Mesenchymal stem cell (in vitro differentiated cells and primary cell): ENCODE results near the gene ARMH2.

Source experiments
- DNase-seq: peaks from one replicate; pipeline ENCODE4 v3.0.0-alpha.2; 2013
- H2AFZ ChIP-seq: one replicate; pipeline ENCODE4 v1.6.1; 2013; ENCODE audit warnings: low read depth, mild to moderate bottlenecking, control low read depth, inconsistent platforms, low read length, moderate library complexity
- H2AK5ac ChIP-seq: 2 replicates; pipeline ENCODE4 v1.6.1; 2013; ENCODE audit warnings: low read length, moderate library complexity, mild to moderate bottlenecking, inconsistent platforms; ENCODE audit not compliant: severe bottlenecking
- H2BK120ac ChIP-seq: one replicate; pipeline ENCODE4 v1.6.1; 2013; ENCODE audit warnings: low read depth, mild to moderate bottlenecking, inconsistent platforms, low read length, moderate library complexity
- H2BK12ac ChIP-seq, 2 experiments: one replicate each; pipeline ENCODE4 v1.6.1; 2013; ENCODE audit warnings: inconsistent platforms in 2 of 2, low read length in 2 of 2, mild to moderate bottlenecking in 2 of 2, moderate library complexity in 2 of 2, control low read depth in 1 of 2
- H2BK15ac ChIP-seq: one replicate; pipeline ENCODE4 v1.6.1; 2013; ENCODE audit warnings: mild to moderate bottlenecking, low read depth, inconsistent platforms; ENCODE audit not compliant: poor library complexity, severe bottlenecking
- H2BK5ac ChIP-seq: 2 replicates; pipeline ENCODE4 v1.6.1; 2013; ENCODE audit warnings: low read depth, mild to moderate bottlenecking, low read length, control low read depth, inconsistent platforms; ENCODE audit not compliant: poor library complexity, severe bottlenecking
- H3K14ac ChIP-seq, 2 experiments: one replicate each; pipeline ENCODE4 v1.6.1; 2013; ENCODE audit warnings: inconsistent platforms in 2 of 2, low read length in 2 of 2, control low read depth in 1 of 2, mild to moderate bottlenecking in 1 of 2, moderate library complexity in 1 of 2
- H3K18ac ChIP-seq, 2 experiments: one replicate each; pipeline ENCODE4 v1.6.1; 2013; ENCODE audit warnings: inconsistent platforms in 2 of 2, low read length in 2 of 2, control low read depth in 1 of 2, low read depth in 1 of 2, mild to moderate bottlenecking in 1 of 2
- H3K23ac ChIP-seq, 2 experiments: one replicate each; pipeline ENCODE4 v1.6.1; 2013; ENCODE audit warnings: inconsistent platforms in 2 of 2, low read length in 2 of 2, mild to moderate bottlenecking in 2 of 2, moderate library complexity in 2 of 2, control low read depth in 1 of 2
- H3K27ac ChIP-seq: 2 replicates; pipeline ENCODE4 v1.5.1; 2013; ENCODE audit warnings: mild to moderate bottlenecking, moderate library complexity, low read length, control low read depth, inconsistent platforms; ENCODE audit not compliant: poor library complexity, severe bottlenecking
- H3K27me3 ChIP-seq, 2 experiments: 2 replicates each; pipeline versions ENCODE4 v1.6.1 to v1.7.0; 2013; ENCODE audit warnings: low read length in 2 of 2, mild to moderate bottlenecking in 2 of 2, moderate library complexity in 2 of 2, control low read depth in 1 of 2, inconsistent platforms in 1 of 2; ENCODE audit not compliant: control insufficient read depth in 1 of 2, insufficient read depth in 1 of 2
- H3K36me3 ChIP-seq, 2 experiments: 2 replicates each; pipeline versions ENCODE4 v1.6.1 to v1.7.0; 2013; ENCODE audit warnings: low read length in 2 of 2, control low read depth in 1 of 2, inconsistent platforms in 1 of 2, low read depth in 1 of 2, mild to moderate bottlenecking in 1 of 2; ENCODE audit not compliant: insufficient read depth in 2 of 2, control insufficient read depth in 1 of 2
- H3K4ac ChIP-seq, 2 experiments: one replicate each; pipeline ENCODE4 v1.6.1; 2013; ENCODE audit warnings: inconsistent platforms in 2 of 2, low read length in 2 of 2, mild to moderate bottlenecking in 2 of 2, moderate library complexity in 2 of 2, control low read depth in 1 of 2, low read depth in 1 of 2
- H3K4me1 ChIP-seq: 2 replicates; pipeline ENCODE4 v1.6.1; 2013; ENCODE audit warnings: low read depth, low read length, control low read depth; ENCODE audit not compliant: control insufficient read depth, insufficient read depth
- H3K4me2 ChIP-seq: 2 replicates; pipeline ENCODE4 v1.6.1; 2013; ENCODE audit warnings: low read length, mild to moderate bottlenecking, inconsistent platforms; ENCODE audit not compliant: poor library complexity, severe bottlenecking
- H3K4me3 ChIP-seq, 2 experiments: 2 replicates each; pipeline versions ENCODE4 v1.5.1 to v1.7.0; 2013; ENCODE audit warnings: low read length in 2 of 2, mild to moderate bottlenecking in 2 of 2, control low read depth in 1 of 2, low read depth in 1 of 2; ENCODE audit not compliant: insufficient read depth in 1 of 2
- H3K79me1 ChIP-seq: replicated peaks from 2 replicates; pipeline ENCODE4 v1.6.1; 2013; ENCODE audit warnings: mild to moderate bottlenecking, control low read depth, low read length, inconsistent platforms; ENCODE audit not compliant: poor library complexity, severe bottlenecking
- H3K9ac ChIP-seq: 2 replicates; pipeline ENCODE4 v1.7.0; 2013; ENCODE audit warnings: mild to moderate bottlenecking, low read length, moderate library complexity
- H3K9me3 ChIP-seq: 2 replicates; pipeline ENCODE4 v1.7.0; 2013; ENCODE audit warnings: mild to moderate bottlenecking, low read length; ENCODE audit not compliant: control insufficient read depth
- H4K8ac ChIP-seq: one replicate; pipeline ENCODE4 v1.6.1; 2013; ENCODE audit warnings: inconsistent platforms, mild to moderate bottlenecking, low read length, moderate library complexity
- H4K91ac ChIP-seq: one replicate; pipeline ENCODE4 v1.6.1; 2013; ENCODE audit warnings: mild to moderate bottlenecking, low read length, inconsistent platforms
- WGBS: methylation state at CpG from one replicate; pipeline ENCODE4 v1.1.7; 2013; ENCODE audit warnings: mixed read lengths; 5-methylcytosine and 5-hydroxymethylcytosine counted together

Gene ARMH2

GRCh38 chr6:24838081-24838480 lies 39.4 kb upstream of the ARMH2 start:
- no peak overlapping the region for H3K9ac ChIP-seq
- peaks cover 0 to 19% of the 10 kb centered on the region in 2 experiments for H3K36me3 ChIP-seq
- no peak overlapping the region for H2BK15ac ChIP-seq
- H2AK5ac ChIP-seq, result no peak overlapping the region
- no peak overlapping the region for H3K18ac ChIP-seq
- H3K4me3 ChIP-seq, result no peak overlapping the region
- H3K14ac ChIP-seq, result no peak overlapping the region
- H4K91ac ChIP-seq, result no peak overlapping the region
- H3K4ac ChIP-seq, result no peak overlapping the region
- no peak overlapping the region for H2BK5ac ChIP-seq
- H2AFZ ChIP-seq, result no peak overlapping the region
- H4K8ac ChIP-seq, result no peak overlapping the region
- H3K79me1 ChIP-seq, result no peaks in the 10 kb centered on the region
- H2BK120ac ChIP-seq, result no peak overlapping the region
- H3K9me3 ChIP-seq, result no peaks in the 10 kb centered on the region
- H3K4me1 ChIP-seq, result no peaks in the 10 kb centered on the region
- no peak overlapping the region for H2BK12ac ChIP-seq
- no peaks in the 10 kb centered on the region for H3K27me3 ChIP-seq
- H3K23ac ChIP-seq, result no peak overlapping the region
- no peak overlapping the region for H3K4me2 ChIP-seq
- H3K27ac ChIP-seq, result no peak overlapping the region
- DNase-seq, result no peak
- 97% methylated on average over 3 of the region's 3 CpGs for WGBS

GRCh38 chr6:24836109-24836508 lies 37.4 kb upstream of the ARMH2 start:
- Histone ChIP-seq H3K14ac (no peak overlapping the region), H3K27me3 (no peaks in the 10 kb centered on the region), H4K8ac (no peak overlapping the region), H3K4me3 (no peak overlapping the region), H2BK12ac (no peak overlapping the region), H3K9me3 (no peaks in the 10 kb centered on the region), H4K91ac (no peak overlapping the region), H3K4me2 (no peak overlapping the region), H2BK5ac (no peak overlapping the region), H3K27ac (no peak overlapping the region), H3K79me1 (no peaks in the 10 kb centered on the region), H3K18ac (no peak overlapping the region), H3K36me3 (peaks cover 0 to 17% of the 10 kb centered on the region in 2 experiments), H2BK15ac (no peak overlapping the region), H2AK5ac (no peak overlapping the region), H3K9ac (no peak overlapping the region), H3K4me1 (no peaks in the 10 kb centered on the region), H3K4ac (no peak overlapping the region), H2AFZ (no peak overlapping the region), H3K23ac (no peak overlapping the region), H2BK120ac (no peak overlapping the region)
- no CpG with 5 or more reads among the region's 2 CpGs for WGBS
- no peak for DNase-seq

GRCh38 chr6:24833711-24834386 lies 35.1 kb upstream of the ARMH2 start:
- H4K91ac ChIP-seq, result no peak overlapping the region
- H3K23ac ChIP-seq, result no peak overlapping the region
- no peak for DNase-seq
- H2BK15ac ChIP-seq, result no peak overlapping the region
- no peak overlapping the region for H2AFZ ChIP-seq
- peaks cover 0 to 11% of the 10 kb centered on the region in 2 experiments for H3K36me3 ChIP-seq
- no peak overlapping the region for H3K9ac ChIP-seq
- H3K18ac ChIP-seq, result no peak overlapping the region
- H3K27me3 ChIP-seq, result no peaks in the 10 kb centered on the region
- H3K14ac ChIP-seq, result no peak overlapping the region
- no peak overlapping the region for H2AK5ac ChIP-seq
- H3K9me3 ChIP-seq, result no peaks in the 10 kb centered on the region
- no peak overlapping the region for H3K27ac ChIP-seq
- no peak overlapping the region for H2BK12ac ChIP-seq
- no peak overlapping the region for H3K4me2 ChIP-seq
- H4K8ac ChIP-seq, result no peak overlapping the region
- H3K79me1 ChIP-seq, result no peaks in the 10 kb centered on the region
- H3K4me1 ChIP-seq, result no peaks in the 10 kb centered on the region
- no peak overlapping the region for H3K4me3 ChIP-seq
- no peak overlapping the region for H2BK120ac ChIP-seq
- no peak overlapping the region for H2BK5ac ChIP-seq
- WGBS, result 87% methylated on average over 2 of the region's 4 CpGs
- no peak overlapping the region for H3K4ac ChIP-seq

DNA sequence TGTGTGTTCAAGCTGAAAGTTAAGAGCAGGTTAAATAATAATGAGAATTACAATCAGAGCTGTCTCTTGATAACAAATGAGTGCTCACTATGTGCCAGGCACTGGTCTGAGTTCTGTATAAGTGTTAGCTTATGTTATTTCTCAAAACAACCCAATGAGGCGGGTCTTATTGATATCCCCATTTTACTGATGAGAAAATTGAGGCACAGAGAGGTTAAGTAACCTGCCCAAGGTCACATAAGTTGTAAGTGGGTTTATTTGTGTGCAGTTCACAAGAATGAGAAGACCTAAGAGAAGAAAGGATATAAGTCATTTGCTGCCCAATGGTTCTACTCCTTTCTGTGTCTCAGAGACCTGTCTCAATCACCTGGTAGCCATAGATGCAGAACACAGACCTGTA lies 34.1 kb upstream of the ARMH2 start:
- Histone ChIP-seq H2BK120ac (no peak overlapping the region), H3K18ac (no peak overlapping the region), H2AK5ac (no peak overlapping the region), H2BK15ac (no peak overlapping the region), H3K4ac (no peak overlapping the region), H3K27ac (no peak overlapping the region), H3K9ac (peak overlapping the region; percentile 29), H3K36me3 (peaks cover 0 to 15% of the 10 kb centered on the region in 2 experiments), H2BK5ac (no peak overlapping the region), H3K23ac (no peak overlapping the region), H4K91ac (no peak overlapping the region), H3K4me1 (no peaks in the 10 kb centered on the region), H3K9me3 (no peaks in the 10 kb centered on the region), H3K4me2 (no peak overlapping the region), H3K27me3 (no peaks in the 10 kb centered on the region), H3K14ac (no peak overlapping the region), H2AFZ (no peak overlapping the region), H3K79me1 (no peaks in the 10 kb centered on the region), H2BK12ac (no peak overlapping the region), H3K4me3 (no peak overlapping the region), H4K8ac (no peak overlapping the region)
- WGBS, result 82% methylated on average over 1 of the region's 1 CpG
- DNase-seq, result no peak
